HG02623 (cell line): Measurements from ENCODE around the gene AIRE.

Experiments
- ATAC-seq: cut with Tn5 transposase; IDR thresholded peaks from one replicate; pipeline ENCODE4 v1.9.1; 2021; ENCODE audit warnings: moderate library complexity; ENCODE audit not compliant: unreplicated experiment

The AIRE gene

DNA sequence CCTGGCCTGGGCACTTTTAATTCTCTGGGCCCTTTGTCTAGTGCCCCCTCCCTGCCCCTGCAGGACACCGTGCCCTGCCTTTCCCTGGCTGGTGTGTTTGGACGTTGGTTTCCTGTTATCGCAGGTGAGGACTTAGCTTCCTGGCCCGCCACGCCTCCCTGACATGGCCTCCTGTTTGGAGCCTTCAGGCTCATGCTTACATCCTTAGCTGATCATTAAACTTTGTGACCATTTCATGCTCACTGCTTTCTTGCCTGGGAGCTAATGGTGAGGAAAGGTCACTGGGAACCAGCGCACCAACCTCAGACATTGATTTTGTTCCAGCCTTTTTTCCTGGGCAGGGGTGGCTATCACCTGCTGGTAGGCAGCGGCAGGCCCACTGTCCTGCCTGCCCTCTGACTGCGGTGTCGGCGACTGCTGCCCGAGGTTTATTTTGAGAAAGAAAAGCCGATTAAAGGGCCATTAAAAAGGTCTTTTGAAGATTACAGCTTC, 17.9 kb downstream of the AIRE start:
- no peak for ATAC-seq

GRCh38 chr21:44304011-44304616, 18.4 kb downstream of the AIRE start:
- no peak for ATAC-seq

DNA sequence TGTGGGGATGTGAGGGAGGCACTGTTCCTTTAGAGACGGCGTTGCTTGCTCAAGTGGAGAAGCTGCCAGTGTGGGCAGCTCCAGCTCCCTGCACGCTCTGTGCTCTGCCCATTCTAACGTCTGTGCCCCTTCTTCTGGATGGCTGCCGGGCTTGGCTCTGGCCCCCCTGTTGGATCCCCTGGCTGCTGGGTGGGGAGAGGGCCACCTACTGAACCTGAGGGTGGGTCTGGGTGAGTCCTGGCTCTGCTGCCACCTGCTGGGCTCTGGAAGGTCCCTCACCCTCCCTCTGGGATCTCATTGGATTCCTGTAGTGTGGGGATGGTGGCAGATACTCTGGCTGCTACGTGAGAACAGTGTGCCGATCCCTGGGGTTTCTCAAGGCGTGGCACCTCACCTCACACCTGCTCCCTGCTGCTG, 19.2 kb downstream of the AIRE start:
- ATAC-seq = no peak

- no peak for ATAC-seq
These were observed 20.0 kb downstream of the AIRE start for GRCh38 chr21:44305691-44306090.

GRCh38 chr21:44306936-44307704, 21.4 kb downstream of the AIRE start:
- no peak for ATAC-seq

GRCh38 chr21:44310628-44311507, 25.2 kb downstream of the AIRE start:
- no peak for ATAC-seq

DNA sequence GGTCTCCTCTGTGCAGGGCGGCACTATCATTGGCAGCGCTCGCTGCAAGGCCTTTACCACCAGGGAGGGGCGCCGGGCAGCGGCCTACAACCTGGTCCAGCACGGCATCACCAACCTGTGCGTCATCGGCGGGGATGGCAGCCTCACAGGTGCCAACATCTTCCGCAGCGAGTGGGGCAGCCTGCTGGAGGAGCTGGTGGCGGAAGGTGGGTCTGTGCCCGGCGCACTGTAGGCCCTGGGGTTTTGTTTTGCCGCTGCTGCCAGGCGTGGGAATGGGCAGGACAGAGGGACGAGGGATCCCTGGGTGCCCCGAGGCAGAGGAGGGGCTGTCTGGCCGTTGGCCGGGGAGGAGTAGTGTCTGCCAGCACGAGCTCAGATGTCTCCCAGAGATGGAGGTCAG, 26.4 kb downstream of the AIRE start:
- ATAC-seq = no peak

DNA sequence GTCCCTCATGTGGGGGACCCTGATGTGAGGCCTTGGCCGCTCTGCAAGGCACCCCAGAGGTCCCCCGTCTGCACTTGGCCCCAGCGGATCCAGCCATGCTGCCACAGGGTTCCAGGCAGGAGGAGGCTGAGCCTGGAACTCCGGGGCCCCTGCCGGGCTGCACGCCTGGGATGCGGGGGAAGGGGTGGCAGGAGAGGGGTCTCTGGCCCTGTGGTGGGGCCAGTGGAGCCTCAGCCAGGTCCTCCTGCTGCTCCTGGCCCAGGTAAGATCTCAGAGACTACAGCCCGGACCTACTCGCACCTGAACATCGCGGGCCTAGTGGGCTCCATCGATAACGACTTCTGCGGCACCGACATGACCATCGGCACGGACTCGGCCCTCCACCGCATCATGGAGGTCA, 27.0 kb downstream of the AIRE start:
- ATAC-seq = no peak

DNA sequence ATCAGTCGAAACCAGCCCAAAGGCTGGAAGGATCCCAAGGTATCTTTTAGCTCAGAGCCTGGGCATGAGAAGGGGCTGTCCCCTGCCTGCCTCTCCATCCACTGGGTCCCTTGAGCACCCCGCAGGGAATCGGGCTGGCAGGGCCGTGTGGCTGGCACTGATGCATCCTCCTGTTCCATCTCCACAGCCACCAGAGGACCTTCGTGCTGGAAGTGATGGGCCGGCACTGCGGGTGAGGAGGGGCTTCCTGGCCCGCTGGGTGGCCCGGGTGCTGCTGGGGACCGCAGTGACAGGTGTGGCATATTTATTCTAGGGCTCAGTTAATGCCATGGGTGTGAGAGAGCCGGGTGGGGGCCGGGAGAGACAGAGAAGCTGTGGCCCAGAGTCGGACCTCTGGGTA, 27.8 kb downstream of the AIRE start:
- no peak for ATAC-seq

GRCh38 chr21:44314128-44314527, 28.5 kb downstream of the AIRE start:
- ATAC-seq = no peak

GRCh38 chr21:44314561-44314960, 28.9 kb downstream of the AIRE start:
- ATAC-seq = no peak

DNA sequence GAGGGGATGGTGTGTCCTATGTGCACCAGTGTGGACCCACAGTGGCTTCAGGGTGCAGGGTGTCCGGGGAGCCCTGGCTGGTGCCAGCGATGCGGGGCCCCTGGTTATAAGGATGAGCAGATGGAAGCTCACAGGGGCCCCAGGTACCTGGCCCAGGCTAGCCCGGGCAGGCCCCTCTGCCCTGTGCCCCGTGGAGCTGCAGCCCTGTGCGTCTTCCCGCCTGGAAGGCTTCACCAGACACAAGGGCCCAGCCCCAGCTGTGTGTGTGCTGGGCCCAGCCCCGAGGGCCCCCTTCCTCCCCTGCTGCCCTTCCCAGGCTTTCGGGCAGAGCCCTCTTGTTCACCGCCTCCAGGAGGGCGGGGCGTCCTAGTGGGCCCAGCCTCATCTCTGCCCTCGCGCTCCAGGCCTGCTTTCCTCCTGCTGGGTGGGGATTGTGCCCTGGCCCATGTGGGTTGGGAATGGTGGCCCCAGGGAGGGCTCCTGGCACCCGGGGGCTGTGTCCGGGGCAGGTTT, 30.1 kb downstream of the AIRE start:
- no peak for ATAC-seq

- ATAC-seq = no peak
These were observed 30.7 kb downstream of the AIRE start for GRCh38 chr21:44316277-44316900.

DNA sequence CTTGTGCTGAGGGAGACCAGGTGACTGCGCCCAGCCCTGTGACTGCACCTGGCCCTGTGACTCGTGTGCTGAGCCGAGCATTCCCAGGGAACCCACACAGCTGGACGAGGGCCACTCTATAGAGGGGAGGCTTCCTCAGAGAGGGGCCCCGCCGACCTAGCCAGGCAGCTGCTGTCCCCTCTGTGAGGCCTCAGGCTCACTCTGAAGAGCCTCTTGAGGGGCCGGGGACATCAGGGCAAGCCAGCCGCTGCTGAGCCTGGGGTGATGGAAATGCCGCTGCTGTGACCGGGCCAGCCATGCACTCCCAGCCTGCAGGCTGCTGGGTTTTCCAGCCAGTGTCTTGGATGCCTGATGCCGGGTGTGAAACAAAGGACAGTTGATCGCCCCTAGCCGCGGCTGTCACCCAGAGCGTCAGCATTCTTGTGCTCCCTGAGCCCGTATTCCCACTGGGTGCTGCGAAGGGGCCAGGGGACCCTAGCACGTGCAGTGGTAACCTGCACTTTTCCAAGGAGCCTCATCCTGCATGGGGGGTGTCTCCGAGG, 31.6 kb downstream of the AIRE start:
- ATAC-seq = no peak

- ATAC-seq = no peak
These were observed 32.2 kb downstream of the AIRE start for GRCh38 chr21:44317871-44318270.

DNA sequence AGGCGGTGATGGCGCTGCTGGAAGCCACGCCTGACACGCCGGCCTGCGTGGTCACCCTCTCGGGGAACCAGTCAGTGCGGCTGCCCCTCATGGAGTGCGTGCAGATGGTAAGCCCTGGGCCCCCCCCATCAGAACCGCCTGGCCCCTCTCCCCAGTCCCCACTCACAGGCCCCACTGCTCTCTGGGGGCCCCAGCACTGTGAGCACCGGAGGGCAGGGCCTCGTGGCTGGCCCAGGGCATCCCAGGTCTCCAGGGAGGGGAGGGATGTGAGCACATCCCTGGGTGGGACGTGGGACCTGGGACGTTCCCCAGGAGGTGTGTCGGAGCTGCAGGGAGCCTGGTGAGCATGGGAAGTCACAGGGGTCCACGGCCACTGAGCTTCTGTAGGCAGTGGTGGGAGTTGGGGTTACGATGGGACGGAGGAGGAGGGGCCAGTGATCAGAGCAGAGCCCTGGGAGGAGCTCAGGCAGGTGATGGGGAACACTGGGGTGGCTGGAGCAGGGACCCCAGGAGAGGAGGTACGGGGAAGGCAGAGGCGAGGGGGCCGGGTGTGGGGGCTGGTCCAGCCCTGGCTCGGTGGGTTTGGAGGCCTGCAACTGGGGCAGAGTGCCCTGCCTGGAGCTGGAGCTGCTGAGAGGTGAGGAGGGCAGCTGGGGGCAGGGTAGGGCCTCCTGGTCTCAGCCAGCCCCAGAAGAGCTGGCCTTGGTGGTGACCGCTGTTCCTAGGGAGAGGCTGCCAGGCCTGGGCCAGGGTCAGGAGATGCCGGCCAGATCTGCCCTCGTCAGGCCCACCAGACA, 33.0 kb downstream of the AIRE start:
- ATAC-seq = no peak

DNA sequence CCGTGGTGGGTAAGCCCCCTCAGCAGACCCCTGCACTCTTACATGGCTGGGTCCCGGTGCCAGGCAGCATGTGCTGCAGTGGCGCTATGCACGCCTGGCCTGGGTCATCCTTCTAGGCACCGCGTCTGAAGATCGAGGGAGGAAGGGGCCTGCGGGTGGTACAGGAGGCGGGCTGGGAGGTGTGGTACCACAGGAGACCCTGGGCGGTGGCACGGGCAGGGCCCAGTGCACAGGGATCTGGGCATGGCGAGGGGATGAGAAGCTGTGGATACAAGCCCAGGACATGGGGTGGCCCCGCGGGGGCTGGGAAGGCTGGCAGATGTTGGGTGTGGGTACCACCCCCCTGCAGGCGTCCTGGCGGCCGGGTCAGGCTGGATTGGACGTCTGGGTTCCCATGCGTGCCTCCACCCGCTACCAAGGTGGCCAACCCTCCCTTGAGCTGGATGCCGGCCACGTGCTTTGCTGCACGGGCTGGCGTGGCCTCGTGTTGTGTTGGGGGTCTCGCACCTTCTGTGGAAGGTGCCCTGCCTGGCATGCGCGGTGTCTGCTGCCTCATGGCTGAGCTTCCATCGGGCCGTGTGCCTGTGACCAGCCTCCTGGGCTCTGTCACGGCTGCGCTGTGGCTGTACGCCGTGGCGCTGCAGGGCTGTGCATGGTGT, 33.9 kb downstream of the AIRE start:
- ATAC-seq = no peak

GRCh38 chr21:44320847-44321246, 35.2 kb downstream of the AIRE start:
- ATAC-seq = no peak

- ATAC-seq = no peak
These were observed 36.3 kb downstream of the AIRE start for GRCh38 chr21:44321846-44322450.
